ENCODE results near the gene PPP2R2C. TPM values are rescaled to one million over a fixed set of nuclear protein-coding genes. Genes with fewer than 3 reads are reported as not detected.

The PPP2R2C gene
- total and polyA plus RNA-seq, 10 of the 15 experiments (the other 5 are each of a cell fraction or from before 2014, with no cell fraction given): 0.13 to 0.15 TPM; not detected in 8

DNA sequence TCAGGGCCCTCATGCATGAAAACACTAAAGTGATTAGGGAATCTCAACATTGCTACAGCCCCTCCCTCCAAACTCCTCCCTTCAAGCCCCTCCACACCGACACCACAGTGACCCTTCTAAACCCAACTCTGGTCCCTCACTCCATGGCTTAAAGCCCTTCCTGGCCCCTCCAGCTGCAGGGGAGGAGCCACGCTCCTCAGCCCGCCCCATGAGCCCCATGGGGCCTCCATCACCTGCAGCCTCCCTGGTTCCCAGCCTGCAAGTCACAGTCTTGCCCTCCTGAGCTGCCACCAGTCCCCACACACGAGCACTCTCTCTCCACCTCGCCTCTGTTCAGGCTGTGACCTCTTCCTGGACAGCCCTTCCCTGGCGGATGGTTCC lies 31.2 kb downstream of the PPP2R2C start:
- Histone ChIP-seq H3K27ac (ENCODE audit: control insufficient read depth, insufficient read depth) (no peak overlapping the region), H3K9ac (ENCODE audit: control insufficient read depth, insufficient read depth, low read length) (no peak overlapping the region), H3K4me2 (ENCODE audit: control insufficient read depth, insufficient read depth) (no peak overlapping the region), H3K4me3 (no peak overlapping the region), H3K79me2 (ENCODE audit: control insufficient read depth, insufficient read depth, low read length) (no peaks in the 10 kb centered on the region), H3K4me1 (ENCODE audit: control insufficient read depth, insufficient read depth, low read length) (no peaks in the 10 kb centered on the region), H3K9me3 (replicated peaks; ENCODE audit: control insufficient read depth, insufficient read depth, low read length) (no peaks in the 10 kb centered on the region), H2AFZ (ENCODE audit: control insufficient read depth, low read depth, low read length) (no peak overlapping the region), H4K20me1 (ENCODE audit: control insufficient read depth, insufficient read depth) (no peaks in the 10 kb centered on the region), H3K36me3 (ENCODE audit: control insufficient read depth in 2 of 2, insufficient read depth in 2 of 2, low read length in 1 of 2) (no peaks in the 10 kb centered on the region), H3K27me3 (replicated peaks in 1 of 2; ENCODE audit: control insufficient read depth in 2 of 2, insufficient read depth in 2 of 2, low read length in 1 of 2) (peaks cover 0 to 2% of the 10 kb centered on the region in 2 experiments; a peak in 2 of 4 replicates)
- BruUV-seq (replicated peaks): no TSS peak
- WGBS (ENCODE audit: insufficient coverage, insufficient replicate concordance, low lambda C conversion rate, missing lambda C conversion rate): 17% methylated on average over 6 of the region's 6 CpGs
- CTCF ChIA-PET: no interaction called here
- TF ChIP-seq JUND (IDR thresholded peaks at IDR 0.05; ENCODE audit: low read depth, low read length) (no peak), ATF3 (IDR thresholded peaks at IDR 0.05; ENCODE audit: borderline replicate concordance, extremely low read depth, low read depth, low read length) (no peak), TBL1XR1 (IDR thresholded peaks at IDR 0.05; ENCODE audit: low read depth, low read length) (no peak), RAD21 (IDR thresholded peaks at IDR 0.05; ENCODE audit: insufficient read depth, low read depth, low read length) (no peak), RCOR1 (conservative IDR thresholded peaks at IDR 0.05; ENCODE audit: low read depth, low read length) (no peak), CBX5 (IDR thresholded peaks at IDR 0.05; ENCODE audit: low read depth) (no peak)
- in situ Hi-C loops (cut with MboI): no loop called here
- intact Hi-C loops (cut with micrococcal nuclease; ENCODE audit: unreplicated experiment): no loop called here
- no peak for FAIRE-seq
- ATAC-seq: no peak
- POLR2A ChIA-PET: no interaction called here
- DNase-seq (ENCODE audit: low read depth, low spot score): no peak
- SMC1A ChIA-PET (ENCODE audit: uncharacterized antibody, unreplicated experiment): no interaction called here
- RAD21 ChIA-PET (ENCODE audit: unreplicated experiment): no interaction called here

DNA sequence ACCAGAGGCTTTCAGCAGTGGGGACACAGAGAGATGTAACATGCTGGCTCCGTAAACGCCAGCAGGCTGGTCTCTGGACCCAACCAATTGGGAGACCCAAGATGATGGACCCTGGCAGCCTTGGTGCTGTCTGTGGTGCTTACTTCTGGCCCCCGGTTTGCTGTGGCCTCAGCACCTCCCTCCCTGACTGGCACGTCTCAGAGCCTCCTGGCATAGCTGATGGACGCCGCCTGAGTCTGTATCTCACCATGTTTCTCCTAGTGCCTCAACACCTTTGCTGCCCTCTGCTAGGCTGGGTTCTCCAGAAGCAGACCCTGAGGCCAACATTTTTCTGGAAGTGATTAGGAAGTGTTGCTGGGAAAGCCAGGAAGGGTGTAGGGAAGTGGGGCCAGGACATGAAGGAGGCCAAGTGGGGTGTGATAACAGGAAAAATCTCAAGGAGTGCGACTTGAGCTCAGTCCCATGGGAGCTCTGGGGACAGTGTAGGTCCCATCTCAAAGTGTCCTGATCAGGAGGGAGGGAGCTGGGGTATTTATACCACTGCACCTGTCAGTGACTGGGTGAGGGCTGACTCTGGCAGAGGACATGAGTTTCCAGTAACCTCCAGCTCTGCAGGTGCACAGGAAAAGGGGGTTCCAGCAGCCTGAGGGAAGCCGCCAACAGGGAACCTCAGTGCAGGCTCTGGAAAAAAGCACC lies 31.8 kb downstream of the PPP2R2C start:
- ATAC-seq (no peak), FAIRE-seq (no peak), DNase-seq (ENCODE audit: low read depth, low spot score) (no peak)
- CTCF ChIA-PET: no interaction called here
- H2AFZ ChIP-seq (ENCODE audit: control insufficient read depth, low read depth, low read length): no peak overlapping the region
- no peak overlapping the region for H3K4me3 ChIP-seq
- TF ChIP-seq SREBF2 (IDR thresholded peaks at IDR 0.05; ENCODE audit: low read length) (no peak), MYB (IDR thresholded peaks at IDR 0.05; ENCODE audit: borderline replicate concordance, low read depth, low read length) (no peak), CBX3 (IDR thresholded peaks at IDR 0.05; ENCODE audit: borderline replicate concordance, low read depth) (no peak), ZSCAN29 (IDR thresholded peaks at IDR 0.05) (no peak), NFYA (IDR thresholded peaks at IDR 0.05; ENCODE audit: borderline replicate concordance, low read depth, low read length) (no peak)
- 28% methylated on average over 7 of the region's 8 CpGs for WGBS (ENCODE audit: insufficient coverage, insufficient replicate concordance, low lambda C conversion rate, missing lambda C conversion rate)
- H3K27me3 ChIP-seq (replicated peaks in 1 of 2; ENCODE audit: control insufficient read depth in 2 of 2, insufficient read depth in 2 of 2, low read length in 1 of 2): peaks cover 0 to 1% of the 10 kb centered on the region in 2 experiments; a peak in 2 of 4 replicates
- in situ Hi-C loops (cut with MboI): no loop called here
- SMC1A ChIA-PET (ENCODE audit: uncharacterized antibody, unreplicated experiment): no interaction called here
- no peaks in the 10 kb centered on the region for H4K20me1 ChIP-seq (ENCODE audit: control insufficient read depth, insufficient read depth)
- no peaks in the 10 kb centered on the region for H3K36me3 ChIP-seq (ENCODE audit: control insufficient read depth in 2 of 2, insufficient read depth in 2 of 2, low read length in 1 of 2)
- H3K4me2 ChIP-seq (ENCODE audit: control insufficient read depth, insufficient read depth): no peak overlapping the region
- RAD21 ChIA-PET (ENCODE audit: unreplicated experiment): no interaction called here
- no peak overlapping the region for H3K27ac ChIP-seq (ENCODE audit: control insufficient read depth, insufficient read depth)
- POLR2A ChIA-PET: no interaction called here
- no TSS peak for BruUV-seq (replicated peaks)
- no peaks in the 10 kb centered on the region for H3K4me1 ChIP-seq (ENCODE audit: control insufficient read depth, insufficient read depth, low read length)
- no peak overlapping the region for H3K9ac ChIP-seq (ENCODE audit: control insufficient read depth, insufficient read depth, low read length)
- no peaks in the 10 kb centered on the region for H3K9me3 ChIP-seq (replicated peaks; ENCODE audit: control insufficient read depth, insufficient read depth, low read length)
- no peaks in the 10 kb centered on the region for H3K79me2 ChIP-seq (ENCODE audit: control insufficient read depth, insufficient read depth, low read length)
- intact Hi-C loops (cut with micrococcal nuclease; ENCODE audit: unreplicated experiment): no loop called here

All from GM12878 (cell line).